Right lobe of liver (tissue), 4 donors: ENCODE measurements around the gene RINL.

Experiments
- POLR2A ChIP-seq: fragments of 450-650 bp; IDR thresholded peaks from one replicate; pipeline ENCODE4 v1.6.1; 2017; ENCODE audit warnings: antibody characterized with exemption, mild to moderate bottlenecking
- TF ChIP-seq, protein P1 (sequence below), 4 donors: fragments of 200-600 bp in 3 of 4; fragments of 450-650 bp in 1 of 4; IDR thresholded peaks; one replicate each; pipeline versions ENCODE4 v1.5.1 to v1.8.0; 2016 to 2022; ENCODE audit warnings: antibody characterized with exemption in 4 of 4, mild to moderate bottlenecking in 2 of 4
- donor health status: DM: no; HTN: no; CAD: no.
- donor health status: DM: no; HTN: no; CAD: no.
- donor health status: DM: no; HTN: yes; CAD: no.

DNA sequence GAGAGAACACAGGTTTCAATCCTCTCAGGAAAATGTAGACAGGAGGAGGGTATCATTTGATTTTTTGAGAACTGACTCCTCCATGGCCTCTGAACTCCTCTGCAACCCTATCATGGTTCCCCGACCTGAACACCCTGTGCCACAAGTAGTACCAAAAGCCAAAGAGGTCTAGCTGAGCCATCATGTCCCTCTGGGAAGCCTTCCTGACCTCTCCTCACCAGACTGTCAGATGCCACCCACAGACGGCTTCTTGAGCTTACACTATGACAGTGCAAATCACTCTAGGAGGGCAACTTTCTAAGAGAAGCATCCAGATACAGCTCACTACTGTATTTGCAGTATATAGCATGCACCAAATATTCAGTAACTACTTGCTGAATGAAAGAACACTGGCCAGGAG lies 32.0 kb downstream of the RINL start:
- TF ChIP-seq, protein P1, sequence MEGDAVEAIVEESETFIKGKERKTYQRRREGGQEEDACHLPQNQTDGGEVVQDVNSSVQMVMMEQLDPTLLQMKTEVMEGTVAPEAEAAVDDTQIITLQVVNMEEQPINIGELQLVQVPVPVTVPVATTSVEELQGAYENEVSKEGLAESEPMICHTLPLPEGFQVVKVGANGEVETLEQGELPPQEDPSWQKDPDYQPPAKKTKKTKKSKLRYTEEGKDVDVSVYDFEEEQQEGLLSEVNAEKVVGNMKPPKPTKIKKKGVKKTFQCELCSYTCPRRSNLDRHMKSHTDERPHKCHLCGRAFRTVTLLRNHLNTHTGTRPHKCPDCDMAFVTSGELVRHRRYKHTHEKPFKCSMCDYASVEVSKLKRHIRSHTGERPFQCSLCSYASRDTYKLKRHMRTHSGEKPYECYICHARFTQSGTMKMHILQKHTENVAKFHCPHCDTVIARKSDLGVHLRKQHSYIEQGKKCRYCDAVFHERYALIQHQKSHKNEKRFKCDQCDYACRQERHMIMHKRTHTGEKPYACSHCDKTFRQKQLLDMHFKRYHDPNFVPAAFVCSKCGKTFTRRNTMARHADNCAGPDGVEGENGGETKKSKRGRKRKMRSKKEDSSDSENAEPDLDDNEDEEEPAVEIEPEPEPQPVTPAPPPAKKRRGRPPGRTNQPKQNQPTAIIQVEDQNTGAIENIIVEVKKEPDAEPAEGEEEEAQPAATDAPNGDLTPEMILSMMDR (IDR thresholded peaks at IDR 0.05): no peak
- TF ChIP-seq POLR2A: no peak
